ENCODE measurements around the gene RBBP8NL. TPM values are rescaled to one million over a fixed set of nuclear protein-coding genes. Genes with fewer than 3 reads are reported as not detected.

Gene RBBP8NL
- total RNA-seq, 1 experiment from 2014 or later, result not detected

GRCh38 chr20:62472138-62472940 is 45.0 kb upstream of the RBBP8NL start:
- Histone ChIP-seq H3K27ac (ENCODE audit: low read length) (peak overlapping the region; percentile 97), H3K36me3 (ENCODE audit: control insufficient read depth, insufficient read depth, low read length) (peaks cover 2% of the 10 kb centered on the region; the same call in 1 of the 2 replicates), H3K4me3 (ENCODE audit: low read depth in 2 of 2, low read length in 2 of 2) (peak overlapping the region; percentile 57 to 69), H3K27me3 (ENCODE audit: control insufficient read depth, insufficient read depth, low read length) (no peaks in the 10 kb centered on the region), H3K4me1 (ENCODE audit: control insufficient read depth, insufficient read depth, low read length) (peaks cover 30% of the 10 kb centered on the region), H3K9me3 (ENCODE audit: control insufficient read depth, insufficient read depth, low read depth, low read length) (no peaks in the 10 kb centered on the region)
- CTCF ChIA-PET, result interaction anchor here (0.7 kb wide), 3 partner anchors 9 to 114 kb away, joined by 3 to 8 read pairs (median 5); no protein-coding TSS in a partner anchor
- 0 out of 4 replicates have a peak, but pooled peaks of 1 of the 2 experiments have one; percentile 10 for TF ChIP-seq REST (IDR thresholded peaks at IDR 0.05; ENCODE audit: insufficient read depth in 1 of 2, low read depth in 2 of 2, low read length in 1 of 2)
- TF ChIP-seq TCF7L2 (IDR thresholded peaks at IDR 0.05; ENCODE audit: low read depth, low read length), result no peak
- BruUV-seq (replicated peaks), result no TSS peak
- POLR2A ChIA-PET, result interaction anchor here (0.6 to 1.2 kb wide), 2 partner anchors 145 to 243 kb away, joined by 3 to 5 read pairs; no protein-coding TSS in a partner anchor
- no peak for DNase-seq (ENCODE audit: low read depth, low spot score)
- in situ Hi-C loops (cut with HindIII; ENCODE audit: low pct_unique_long_range_greater_than_20kb, low sequenced_read_pairs) (no loop called here), intact Hi-C loops (cut with micrococcal nuclease; ENCODE audit: unreplicated experiment) (loop anchor here (10.0 kb wide), 1 partner anchor 322 kb away; the partner anchor contains the start of gene MRGBP)
- 0 out of 2 replicates have a peak, but pooled peaks have one; percentile 2 for ATAC-seq

GRCh38 chr20:62470459-62470858 is 43.1 kb upstream of the RBBP8NL start:
- no TSS peak for BruUV-seq (replicated peaks)
- ATAC-seq (no peak), DNase-seq (ENCODE audit: low read depth, low spot score) (no peak)
- intact Hi-C loops (cut with micrococcal nuclease; ENCODE audit: unreplicated experiment) (loop anchor here (10.0 kb wide), 1 partner anchor 324 kb away; the partner anchor contains the start of gene MRGBP), in situ Hi-C loops (cut with HindIII; ENCODE audit: low pct_unique_long_range_greater_than_20kb, low sequenced_read_pairs) (no loop called here)
- CTCF ChIA-PET, result no interaction called here
- Histone ChIP-seq H3K27ac (ENCODE audit: low read length) (peak overlapping the region; percentile 24), H3K4me1 (ENCODE audit: control insufficient read depth, insufficient read depth, low read length) (peaks cover 30% of the 10 kb centered on the region), H3K27me3 (ENCODE audit: control insufficient read depth, insufficient read depth, low read length) (no peaks in the 10 kb centered on the region), H3K9me3 (ENCODE audit: control insufficient read depth, insufficient read depth, low read depth, low read length) (no peaks in the 10 kb centered on the region), H3K4me3 (ENCODE audit: low read depth in 2 of 2, low read length in 2 of 2) (no peak overlapping the region), H3K36me3 (ENCODE audit: control insufficient read depth, insufficient read depth, low read length) (peaks cover 2% of the 10 kb centered on the region; the same call in 1 of the 2 replicates)
- POLR2A ChIA-PET, result interaction anchor here (0.6 kb wide), 1 partner anchor 107 kb away, joined by 12 read pairs; no protein-coding TSS in a partner anchor
- TF ChIP-seq TCF7L2 (IDR thresholded peaks at IDR 0.05; ENCODE audit: low read depth, low read length) (no peak), POLR2AphosphoS5 (IDR thresholded peaks at IDR 0.05; ENCODE audit: low read depth, low read length) (no peak), REST (IDR thresholded peaks at IDR 0.05; ENCODE audit: insufficient read depth in 1 of 2, low read depth in 2 of 2, low read length in 1 of 2) (no peak), CTCF (IDR thresholded peaks at IDR 0.05) (no peak), SIN3A (IDR thresholded peaks at IDR 0.05; ENCODE audit: borderline replicate concordance, insufficient read depth, low read depth, low read length) (no peak)
